ENCODE results near the gene BSCL2. TPM values are rescaled to one million over a fixed set of nuclear protein-coding genes. Genes with fewer than 3 reads are reported as not detected.

The BSCL2 gene
- 10 to 100 TPM; 35.5 to 69.8 (median 50.2) TPM for total RNA-seq
- 10 to 100 TPM; 18.0 to 72.3 (median 27.0) TPM for polyA plus RNA-seq

- WGBS, 2 donors, result 83 to 86% methylated on average over 10 of the region's 10 CpGs
- peaks cover 0 to 21% (median 8%) of the 10 kb centered on the region in 4 donors for H3K36me3 ChIP-seq
- peaks cover 0 to 40% (median 36%) of the 10 kb centered on the region in 4 donors for H3K4me1 ChIP-seq
- peak within 1 kb of the TSS; percentile 49 to 73 (median 62) for H3K4me3 ChIP-seq
- TF ChIP-seq EP300 (IDR thresholded peaks at IDR 0.05) (no peak), POLR2A (IDR thresholded peaks at IDR 0.05) (no peak), CTCF (IDR thresholded peaks at IDR 0.05) (no peak), POLR2AphosphoS5 (IDR thresholded peaks at IDR 0.05) (no peak)
- intact Hi-C loops (cut with DNase I), result loop anchor here (5.0 kb wide), 3 partner anchors 40 to 95 kb away; partner anchors contain the start of genes C11orf98, CSKMT, EML3 and INTS5
- H3K27me3 ChIP-seq, result no peaks in the 10 kb centered on the region
- peak within 1 kb of the TSS; percentile 88 to 94 (median 92) for H3K27ac ChIP-seq
- DNase-seq, result no peak
- no peaks in the 10 kb centered on the region for H3K9me3 ChIP-seq
These were observed at the start of gene BSCL2, which contains the start of gene GNG3 for GRCh38 chr11:62707277-62707861. Gene BSCL2, minus strand, starts transcription at chr11:62707424. Its CDS starts 229 bp downstream, at chr11:62707195. Gene GNG3, plus strand, starts transcription at chr11:62707676. Its CDS starts 620 bp downstream, at chr11:62708296.

GRCh38 chr11:62755086-62755615 lies 47.9 kb upstream of the BSCL2 start:
- Histone ChIP-seq H3K27ac (peak overlapping the region in 1 of 4 donors; percentile 94), H3K9me3 (no peaks in the 10 kb centered on the region), H3K4me1 (peaks cover 0 to 32% (median 16%) of the 10 kb centered on the region in 4 donors), H3K27me3 (no peaks in the 10 kb centered on the region), H3K36me3 (peaks cover 0 to 13% (median 2%) of the 10 kb centered on the region in 4 donors), H3K4me3 (no peak overlapping the region)
- intact Hi-C loops (cut with DNase I), result no loop called here
- WGBS, 2 donors, result 40 to 73% methylated on average over 10 of the region's 10 CpGs
- DNase-seq, result no peak
- TF ChIP-seq POLR2AphosphoS5 (IDR thresholded peaks at IDR 0.05), result no peak
- no peak for TF ChIP-seq POLR2A (IDR thresholded peaks at IDR 0.05)
- no peak for TF ChIP-seq CTCF (IDR thresholded peaks at IDR 0.05)
- no peak for TF ChIP-seq EP300 (IDR thresholded peaks at IDR 0.05)

- Histone ChIP-seq H3K4me1 (peaks cover 0 to 38% (median 18%) of the 10 kb centered on the region in 4 donors), H3K36me3 (peaks cover 0 to 22% (median 2%) of the 10 kb centered on the region in 4 donors), H3K9me3 (no peaks in the 10 kb centered on the region), H3K27ac (peak within 1 kb of the TSS; percentile 90 to 96 (median 94)), H3K27me3 (no peaks in the 10 kb centered on the region), H3K4me3 (peak within 1 kb of the TSS; percentile 50 to 70 (median 66))
- DNase-seq, result peak; percentile 99
- TF ChIP-seq POLR2AphosphoS5 (IDR thresholded peaks at IDR 0.05) (peak; percentile 67 to 98 (median 84)), CTCF (IDR thresholded peaks at IDR 0.05) (peak in 1 of 4 experiments; percentile 9), POLR2A (IDR thresholded peaks at IDR 0.05) (peak; percentile 76 to 87), EP300 (IDR thresholded peaks at IDR 0.05) (no peak)
- intact Hi-C loops (cut with DNase I), result loop anchor here (2.0 kb wide), 1 partner anchor 25 kb away; the partner anchor contains the start of gene TTC9C
- 1% methylated on average over 47 of the region's 47 CpGs for WGBS, 2 donors
These were observed 46.7 kb upstream of the BSCL2 start, which contains the start of gene ZBTB3 for GRCh38 chr11:62753736-62754603. Gene ZBTB3, minus strand, starts transcription at chr11:62754160. Its CDS starts 496 bp downstream, at chr11:62753664.

- H3K27ac ChIP-seq, result peak overlapping the region; percentile 90 to 96 (median 94)
- peaks cover 0 to 22% (median 4%) of the 10 kb centered on the region in 4 donors for H3K36me3 ChIP-seq
- peaks cover 0 to 38% (median 18%) of the 10 kb centered on the region in 4 donors for H3K4me1 ChIP-seq
- TF ChIP-seq CTCF (IDR thresholded peaks at IDR 0.05), result no peak
- no peak for TF ChIP-seq POLR2A (IDR thresholded peaks at IDR 0.05)
- TF ChIP-seq POLR2AphosphoS5 (IDR thresholded peaks at IDR 0.05), result no peak
- no peak for TF ChIP-seq EP300 (IDR thresholded peaks at IDR 0.05)
- H3K9me3 ChIP-seq, result no peaks in the 10 kb centered on the region
- H3K4me3 ChIP-seq, result peak overlapping the region; percentile 50 to 70 (median 66)
- WGBS, 2 donors, result 35 to 66% methylated on average over 15 of the region's 15 CpGs
- no peak for DNase-seq
- no peaks in the 10 kb centered on the region for H3K27me3 ChIP-seq
- intact Hi-C loops (cut with DNase I), result loop anchor here (2.0 kb wide), 1 partner anchor 24 kb away; the partner anchor contains the start of gene TTC9C
These were observed 45.9 kb upstream of the BSCL2 start for GRCh38 chr11:62752994-62753735.

Data from sigmoid colon (tissue), 7 donors.